H1 (cell line): Measurements from ENCODE around the gene ALDH1A2. TPM values are rescaled to one million over a fixed set of nuclear protein-coding genes. Genes with fewer than 3 reads are reported as not detected.

ENCODE experiments used
- BRCA1 ChIP-seq: IDR thresholded peaks from 2 replicates; pipeline ENCODE4 v1.6.1; 2012; ENCODE audit warnings: low read depth, low read length, improper control_type of control experiment
- SIX5 ChIP-seq: IDR thresholded peaks from 2 replicates; pipeline ENCODE4 v1.6.1; 2011; ENCODE audit warnings: mild to moderate bottlenecking, low read depth, low read length
- TAF1 ChIP-seq: IDR thresholded peaks from 2 replicates; pipeline ENCODE4 v1.6.1; 2011; ENCODE audit warnings: mild to moderate bottlenecking, low read depth, low read length
- YY1 ChIP-seq: IDR thresholded peaks from 2 replicates; pipeline ENCODE4 v1.6.1; 2011; ENCODE audit warnings: low read depth, mild to moderate bottlenecking, low read length
- polyA plus RNA-seq, 7 experiments: library from polyadenylated mRNA; depleted of rRNA in 3 of 7; stranded (reverse) in 5 of 7; unstranded in 2 of 7; fragments of >200 nt in 5 of 7; fragments of 200-250 nt in 2 of 7; gene quantifications; 1 replicate in 5 of 7; 2 replicates in 1 of 7; 4 replicates in 1 of 7; pipeline versions ENCODE4 v1.2.1 to v1.2.3, GENCODE V29; 2011 to 2013; ENCODE audit warnings: missing spikeins in 2 of 7, mixed read lengths in 2 of 7
- total RNA-seq: library from RNA; stranded (reverse); fragmentation: NEBNext Ultra II Directional; extraction: Animal tissue kit (Norgen Biotek cat#: 25700); gene quantifications from 2 replicates; pipeline ENCODE4 v1.2.1, GENCODE V29; 2021

ALDH1A2 gene
- total and polyA plus RNA-seq, 2 of the 8 experiments (the other 6 are each of a cell fraction or from before 2014, with no cell fraction given), result 0.06 to 0.24 TPM

- TF ChIP-seq TAF1 (no peak), BRCA1 (no peak), YY1 (no peak), SIX5 (no peak)
Measured at GRCh38 chr15:57903626-57904025, 161.9 kb downstream of the ALDH1A2 start (continued).

Other genes starting within 250 kb of the ALDH1A2 start
- gene AQP9, start 72.7 kb upstream of the ALDH1A2 start, total RNA-seq, result not detected in 2 replicates
- not detected in 2 replicates for gene AQP9, start 72.7 kb upstream of the ALDH1A2 start, polyA plus RNA-seq (2011; rRNA removed)